Breast epithelium (tissue), 3 donors: Measurements from ENCODE around the gene C2orf76.

ENCODE experiments used
- POLR2A ChIP-seq: fragments of 450-650 bp; IDR thresholded peaks from one replicate; pipeline ENCODE4 v1.6.1; 2016; ENCODE audit warnings: antibody characterized with exemption, mild to moderate bottlenecking, moderate library complexity
- POLR2AphosphoS5 ChIP-seq, 3 donors: sonication (generic); formaldehyde crosslinking; IDR thresholded peaks; one replicate each; pipeline ENCODE4 v1.6.1; 2017; ENCODE audit warnings: antibody characterized with exemption in 3 of 3
- TF ChIP-seq, protein P1 (sequence below), 3 donors: fragments of 450-650 bp; IDR thresholded peaks; one replicate each; pipeline ENCODE4 v1.5.1; 2016 to 2017; ENCODE audit warnings: antibody characterized with exemption in 3 of 3, mild to moderate bottlenecking in 3 of 3, moderate library complexity in 3 of 3

DNA sequence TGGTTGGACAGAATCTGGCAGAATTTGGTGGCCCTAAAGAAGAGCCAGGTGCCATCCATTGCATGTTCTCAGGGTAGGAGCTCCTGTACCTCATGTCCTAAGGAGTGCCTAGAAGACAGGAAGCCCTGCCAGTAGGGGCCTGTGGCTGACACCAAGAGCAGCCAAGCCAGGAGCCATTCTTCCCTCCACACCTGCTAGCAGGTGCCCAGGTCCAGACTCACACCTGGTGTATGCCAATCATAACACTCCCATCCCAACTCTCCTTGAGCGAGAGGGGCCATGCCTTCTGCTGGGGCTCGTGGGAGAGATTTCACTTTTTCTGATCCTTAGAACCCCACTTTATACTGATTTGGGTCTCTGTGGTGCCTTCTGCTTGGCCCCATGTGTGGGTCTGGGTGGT is 38.5 kb upstream of the C2orf76 start:
- TF ChIP-seq, protein P1, sequence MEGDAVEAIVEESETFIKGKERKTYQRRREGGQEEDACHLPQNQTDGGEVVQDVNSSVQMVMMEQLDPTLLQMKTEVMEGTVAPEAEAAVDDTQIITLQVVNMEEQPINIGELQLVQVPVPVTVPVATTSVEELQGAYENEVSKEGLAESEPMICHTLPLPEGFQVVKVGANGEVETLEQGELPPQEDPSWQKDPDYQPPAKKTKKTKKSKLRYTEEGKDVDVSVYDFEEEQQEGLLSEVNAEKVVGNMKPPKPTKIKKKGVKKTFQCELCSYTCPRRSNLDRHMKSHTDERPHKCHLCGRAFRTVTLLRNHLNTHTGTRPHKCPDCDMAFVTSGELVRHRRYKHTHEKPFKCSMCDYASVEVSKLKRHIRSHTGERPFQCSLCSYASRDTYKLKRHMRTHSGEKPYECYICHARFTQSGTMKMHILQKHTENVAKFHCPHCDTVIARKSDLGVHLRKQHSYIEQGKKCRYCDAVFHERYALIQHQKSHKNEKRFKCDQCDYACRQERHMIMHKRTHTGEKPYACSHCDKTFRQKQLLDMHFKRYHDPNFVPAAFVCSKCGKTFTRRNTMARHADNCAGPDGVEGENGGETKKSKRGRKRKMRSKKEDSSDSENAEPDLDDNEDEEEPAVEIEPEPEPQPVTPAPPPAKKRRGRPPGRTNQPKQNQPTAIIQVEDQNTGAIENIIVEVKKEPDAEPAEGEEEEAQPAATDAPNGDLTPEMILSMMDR (IDR thresholded peaks at IDR 0.05) = no peak
- TF ChIP-seq POLR2AphosphoS5 (IDR thresholded peaks at IDR 0.05) (no peak), POLR2A (no peak)
